IMR-90 (cell line): Measurements from ENCODE around the gene KIF3A. TPM values are rescaled to one million over a fixed set of nuclear protein-coding genes. Genes with fewer than 3 reads are reported as not detected.

Experiments used
- ATAC-seq: fragments of 200-7000 bp; cut with Tn5 transposase; 2 replicates; pipeline ENCODE4 v1.9.1; 2020; ENCODE audit warnings: low read depth, mild to moderate bottlenecking, moderate library complexity
- BruUV-seq: library from RNA; stranded (reverse); fragments of 400-500 nt; replicated peaks from 2 replicates; lab custom pipeline; 2021; lab: Mats Ljungman, UMichigan
- CTCF ChIA-PET: fragments of 300-600 bp; formaldehyde crosslinking; extraction: SDS; loops from one replicate; lab custom pipeline; 2021; ENCODE audit warnings: antibody characterized with exemption; lab: Yijun Ruan, JAX
- POLR2A ChIA-PET: fragments of 300-600 bp; sonication (Branson Sonifier 250); formaldehyde crosslinking; loops from one replicate; lab custom pipeline; 2022; ENCODE audit warnings: antibody characterized with exemption; ENCODE audit not compliant: unreplicated experiment; lab: Charles Lee
- DNase-seq: peaks from one replicate; pipeline ENCODE4 v3.0.0; 2013
- H2AFZ ChIP-seq: replicated peaks from 2 replicates; pipeline ENCODE3; 2013; ENCODE audit warnings: low read length, mild to moderate bottlenecking; ENCODE audit not compliant: poor library complexity
- H2AK5ac ChIP-seq: 2 replicates; pipeline ENCODE4 v1.6.1; 2013; ENCODE audit warnings: low read depth, low read length, inconsistent platforms
- H2AK9ac ChIP-seq: replicated peaks from 2 replicates; pipeline ENCODE3; 2013; ENCODE audit warnings: mild to moderate bottlenecking, low read depth, low read length, moderate library complexity; ENCODE audit not compliant: poor library complexity
- H2BK120ac ChIP-seq: 2 replicates; pipeline ENCODE4 v1.6.1; 2013; ENCODE audit warnings: low read depth, low read length, inconsistent platforms
- H2BK15ac ChIP-seq: 3 replicates; pipeline ENCODE4 v1.6.1; 2013; ENCODE audit warnings: low read depth, low read length, inconsistent platforms
- H2BK20ac ChIP-seq: 2 replicates; pipeline ENCODE4 v1.6.1; 2013; ENCODE audit warnings: low read depth, mild to moderate bottlenecking, inconsistent platforms, low read length, moderate library complexity
- H2BK5ac ChIP-seq: 2 replicates; pipeline ENCODE4 v1.6.1; 2013; ENCODE audit warnings: mild to moderate bottlenecking, low read depth, low read length, inconsistent platforms; ENCODE audit not compliant: poor library complexity, severe bottlenecking
- H3K14ac ChIP-seq: replicated peaks from 2 replicates; pipeline ENCODE4 v1.6.1; 2013; ENCODE audit warnings: low read depth, low read length, inconsistent platforms
- H3K18ac ChIP-seq: 2 replicates; pipeline ENCODE4 v1.6.1; 2013; ENCODE audit warnings: low read depth, low read length, control low read depth
- H3K23ac ChIP-seq: 2 replicates; pipeline ENCODE4 v1.6.1; 2013; ENCODE audit warnings: low read depth, low read length, inconsistent platforms
- H3K27ac ChIP-seq: 2 replicates; pipeline ENCODE4 v1.5.1; 2013; ENCODE audit warnings: mild to moderate bottlenecking, control low read depth, low read length; ENCODE audit not compliant: insufficient read depth
- H3K27me3 ChIP-seq: 2 replicates; pipeline ENCODE4 v1.6.1; 2013; ENCODE audit warnings: low read length; ENCODE audit not compliant: control insufficient read depth, insufficient read depth
- H3K36me3 ChIP-seq: 2 replicates; pipeline ENCODE4 v1.6.1; 2013; ENCODE audit warnings: low read length, mixed read lengths; ENCODE audit not compliant: control insufficient read depth, insufficient read depth
- H3K4ac ChIP-seq: 2 replicates; pipeline ENCODE4 v1.6.1; 2013; ENCODE audit warnings: low read depth, low read length, inconsistent platforms
- H3K4me1 ChIP-seq: 2 replicates; pipeline ENCODE4 v1.6.1; 2013; ENCODE audit warnings: low read length, mixed read lengths; ENCODE audit not compliant: control insufficient read depth, insufficient read depth
- H3K4me2 ChIP-seq: 2 replicates; pipeline ENCODE4 v1.6.1; 2013; ENCODE audit warnings: low read depth, mild to moderate bottlenecking, control low read depth, low read length, moderate library complexity
- H3K4me3 ChIP-seq: 2 replicates; pipeline ENCODE4 v1.5.1; 2013; ENCODE audit warnings: low read depth, mild to moderate bottlenecking, control low read depth, low read length, moderate library complexity; ENCODE audit not compliant: insufficient read depth
- H3K56ac ChIP-seq: 2 replicates; pipeline ENCODE4 v1.6.1; 2013; ENCODE audit warnings: low read length, inconsistent platforms; ENCODE audit not compliant: insufficient read depth; ENCODE audit errors: extremely low read depth
- H3K79me1 ChIP-seq, 2 experiments: 2 replicates each; pipeline ENCODE4 v1.6.1; 2013; ENCODE audit warnings: low read length in 2 of 2, inconsistent platforms in 1 of 2, low read depth in 1 of 2
- H3K9ac ChIP-seq: 2 replicates; pipeline ENCODE4 v1.6.1; 2013; ENCODE audit warnings: low read depth, low read length, control low read depth
- H3K9me1 ChIP-seq: 2 replicates; pipeline ENCODE4 v1.6.1; 2013; ENCODE audit warnings: low read length, inconsistent platforms; ENCODE audit not compliant: insufficient read depth
- H3K9me3 ChIP-seq: 2 replicates; pipeline ENCODE4 v1.6.1; 2013; ENCODE audit warnings: low read length; ENCODE audit not compliant: control insufficient read depth, insufficient read depth
- H4K20me1 ChIP-seq: 2 replicates; pipeline ENCODE4 v1.6.1; 2013; ENCODE audit warnings: low read length, inconsistent platforms; ENCODE audit not compliant: insufficient read depth
- H4K5ac ChIP-seq: 2 replicates; pipeline ENCODE4 v1.6.1; 2013; ENCODE audit warnings: mild to moderate bottlenecking, low read depth, low read length, control low read depth
- H4K8ac ChIP-seq, 2 experiments: 2 replicates each; pipeline ENCODE4 v1.6.1; 2013; ENCODE audit warnings: low read depth in 2 of 2, low read length in 2 of 2, control low read depth in 1 of 2, inconsistent platforms in 1 of 2
- H4K91ac ChIP-seq: 2 replicates; pipeline ENCODE4 v1.6.1; 2013; ENCODE audit warnings: low read depth, low read length, inconsistent platforms; ENCODE audit not compliant: insufficient read depth
- CEBPB ChIP-seq: IDR thresholded peaks from 2 replicates; pipeline ENCODE4 v1.6.1; 2012; ENCODE audit warnings: low read depth, low read length, improper control_type of control experiment
- MAFK ChIP-seq: IDR thresholded peaks from 2 replicates; pipeline ENCODE4 v1.6.1; 2012; ENCODE audit warnings: low read depth, low read length, improper control_type of control experiment
- POLR2A ChIP-seq: IDR thresholded peaks from 2 replicates; pipeline ENCODE4 v1.6.1; 2012; ENCODE audit warnings: mild to moderate bottlenecking, low read depth, low read length
- RAD21 ChIP-seq: IDR thresholded peaks from 2 replicates; pipeline ENCODE4 v1.6.1; 2012; ENCODE audit warnings: low read length, improper control_type of control experiment
- USF2 ChIP-seq: fragments of 150-350 bp; IDR thresholded peaks from 2 replicates; pipeline ENCODE4 v1.6.1; 2017; ENCODE audit warnings: mild to moderate bottlenecking, antibody characterized with exemption, low read length, low read depth
- WGBS, 2 experiments: methylation state at CpG; one replicate each; pipeline versions ENCODE4 v1.1.5 to v1.1.7; 2013; ENCODE audit warnings: missing lambda C conversion rate in 2 of 2; ENCODE audit not compliant: insufficient read length in 1 of 2; ENCODE audit errors: extremely low coverage in 2 of 2; 5-methylcytosine and 5-hydroxymethylcytosine counted together
- dilution Hi-C: fragments of 300-500 bp; cut with HindIII; formaldehyde crosslinking; loops from one replicate; pipeline ENCODE4 v1.14.3; 2018; ENCODE audit warnings: low sequenced_read_pairs; ENCODE audit not compliant: unreplicated experiment
- in situ Hi-C: fragments of 300-500 bp; cut with MboI; formaldehyde crosslinking; loops from 3 replicates; pipeline ENCODE4 v1.14.3; 2019; ENCODE audit warnings: low sequenced_read_pairs, inconsistent platforms, mixed read lengths
- intact Hi-C: fragments of 100-400 bp; cut with micrococcal nuclease; formaldehyde crosslinking; loops from 2 replicates; pipeline ENCODE4 v1.10.0; 2022
- polyA plus RNA-seq, 3 experiments: library from polyadenylated mRNA; depleted of rRNA; stranded (reverse); fragments of >200 nt; gene quantifications; 2 replicates each; pipeline ENCODE4 v1.2.3, GENCODE V29; 2012; ENCODE audit warnings: low replicate concordance in 1 of 3
- total RNA-seq: library from RNA; depleted of rRNA; stranded (reverse); fragments of >200 nt; gene quantifications from 2 replicates; pipeline ENCODE4 v1.2.3, GENCODE V29; 2012

KIF3A gene
- total and polyA plus RNA-seq, 2 of the 4 experiments (the other 2 are of a cell fraction): 4.3 to 4.5 TPM

GRCh38 chr5:132647473-132647872 is 89.9 kb downstream of the KIF3A start:
- intact Hi-C loops: no loop called here
- TF ChIP-seq USF2 (no peak), CEBPB (no peak), POLR2A (no peak), RAD21 (no peak), MAFK (no peak)
- WGBS, 2 experiments: 67% methylated on average over 1 of the region's 2 CpGs; no CpG with 5 or more reads in 1 of the 2 experiments
- Histone ChIP-seq H2AK9ac (no peak overlapping the region), H2BK120ac (no peak overlapping the region), H3K4me3 (no peak overlapping the region), H3K9ac (no peak overlapping the region), H3K18ac (no peak overlapping the region), H4K91ac (no peak overlapping the region), H3K27me3 (no peaks in the 10 kb centered on the region), H3K4ac (no peak overlapping the region), H4K8ac (no peak overlapping the region), H3K4me1 (no peaks in the 10 kb centered on the region), H3K9me3 (peaks cover 8% of the 10 kb centered on the region; the same call in 1 of the 2 replicates), H3K9me1 (no peaks in the 10 kb centered on the region; the same call in 1 of the 2 replicates), H3K79me1 (no peaks in the 10 kb centered on the region), H4K5ac (no peak overlapping the region), H2BK20ac (no peak overlapping the region), H3K36me3 (peaks cover 6% of the 10 kb centered on the region), H3K23ac (no peak overlapping the region), H2BK5ac (no peak overlapping the region), H3K4me2 (no peak overlapping the region), H2BK15ac (no peak overlapping the region), H3K27ac (no peak overlapping the region), H3K14ac (no peak overlapping the region), H2AK5ac (no peak overlapping the region), H4K20me1 (no peaks in the 10 kb centered on the region), H3K56ac (no peak overlapping the region), H2AFZ (no peak overlapping the region)
- POLR2A ChIA-PET: no interaction called here
- DNase-seq: no peak
- in situ Hi-C loops: no loop called here
- no peak for ATAC-seq
- dilution Hi-C loops: no loop called here
- no TSS peak for BruUV-seq
- CTCF ChIA-PET: no interaction called here
